Astrocyte (in vitro differentiated cells and primary cell): ENCODE data around the gene ANO7. TPM values are rescaled to one million over a fixed set of nuclear protein-coding genes. Genes with fewer than 3 reads are reported as not detected.

Experiments used
- DNase-seq: peaks from one replicate; pipeline ENCODE4 v3.0.0-alpha.2; 2010; ENCODE audit warnings: low read depth
- FAIRE-seq: peaks from 2 replicates; lab custom pipeline; 2011; peaks lifted over from hg19 to GRCh38; lab: Jason Lieb, UNC
- H2AFZ ChIP-seq: 2 replicates; pipeline ENCODE4 v1.6.0; 2012; ENCODE audit warnings: low read depth, low read length, inconsistent platforms
- H3K27ac ChIP-seq: 2 replicates; pipeline ENCODE4 v1.5.1; 2011; ENCODE audit warnings: low read depth, low read length, inconsistent platforms
- H3K27me3 ChIP-seq: 2 replicates; pipeline ENCODE4 v1.6.0; 2011; ENCODE audit warnings: low read length, inconsistent platforms; ENCODE audit not compliant: insufficient read depth
- H3K36me3 ChIP-seq: 2 replicates; pipeline ENCODE4 v1.5.1; 2011; ENCODE audit warnings: low read length, inconsistent platforms; ENCODE audit not compliant: insufficient read depth
- H3K4me1 ChIP-seq: 2 replicates; pipeline ENCODE4 v1.5.1; 2011; ENCODE audit warnings: low read length, inconsistent platforms; ENCODE audit not compliant: insufficient read depth
- H3K4me2 ChIP-seq: 2 replicates; pipeline ENCODE4 v1.6.0; 2012; ENCODE audit warnings: low read length, inconsistent platforms
- H3K4me3 ChIP-seq: 2 replicates; pipeline ENCODE4 v1.5.1; 2011; ENCODE audit warnings: low read depth, mild to moderate bottlenecking, low read length, inconsistent platforms; ENCODE audit not compliant: insufficient read depth
- H3K79me2 ChIP-seq: 2 replicates; pipeline ENCODE4 v1.6.0; 2012; ENCODE audit warnings: mild to moderate bottlenecking, low read length, inconsistent platforms; ENCODE audit not compliant: insufficient read depth
- H3K9ac ChIP-seq: 2 replicates; pipeline ENCODE4 v1.6.0; 2012; ENCODE audit warnings: mild to moderate bottlenecking, low read length, inconsistent platforms
- H3K9me3 ChIP-seq: 2 replicates; pipeline ENCODE4 v1.5.1; 2012; ENCODE audit warnings: low read depth, mild to moderate bottlenecking, low read length, inconsistent platforms; ENCODE audit not compliant: insufficient read depth
- H4K20me1 ChIP-seq: 2 replicates; pipeline ENCODE4 v1.6.0; 2012; ENCODE audit warnings: low read length, inconsistent platforms; ENCODE audit not compliant: insufficient read depth
- H3K27ac Mint-ChIP-seq: one replicate; pipeline ENCODE4 v1.8.0; 2021; ENCODE audit warnings: mild to moderate bottlenecking, mixed read lengths; ENCODE audit not compliant: unreplicated experiment
- H3K27me3 Mint-ChIP-seq: one replicate; pipeline ENCODE4 v1.8.0; 2021; ENCODE audit warnings: low read depth, mixed read lengths; ENCODE audit not compliant: unreplicated experiment
- H3K36me3 Mint-ChIP-seq: one replicate; pipeline ENCODE4 v1.8.0; 2021; ENCODE audit warnings: low read depth, mixed read lengths; ENCODE audit not compliant: unreplicated experiment
- H3K4me1 Mint-ChIP-seq: one replicate; pipeline ENCODE4 v1.8.0; 2021; ENCODE audit warnings: low read depth, mixed read lengths; ENCODE audit not compliant: unreplicated experiment
- H3K4me3 Mint-ChIP-seq: one replicate; pipeline ENCODE4 v1.8.0; 2021; ENCODE audit warnings: mild to moderate bottlenecking, moderate library complexity, mixed read lengths; ENCODE audit not compliant: unreplicated experiment
- H3K9me3 Mint-ChIP-seq: one replicate; pipeline ENCODE4 v1.8.0; 2021; ENCODE audit warnings: mild to moderate bottlenecking, mixed read lengths; ENCODE audit not compliant: unreplicated experiment
- CTCF ChIP-seq: IDR thresholded peaks from 2 replicates; pipeline ENCODE4 v1.5.1; 2011; ENCODE audit warnings: low read depth, mild to moderate bottlenecking, inconsistent platforms, low read length, moderate library complexity; ENCODE audit not compliant: insufficient read depth
- EZH2 ChIP-seq: IDR thresholded peaks from 2 replicates; pipeline ENCODE4 v1.6.1; 2012; ENCODE audit warnings: mild to moderate bottlenecking, low read length, inconsistent platforms; ENCODE audit not compliant: insufficient read depth
- total RNA-seq: library from RNA; stranded (reverse); gene quantifications from 2 replicates; pipeline ENCODE4 v1.2.1, GENCODE V29; 2021

Gene ANO7
- total RNA-seq, 1 donor from 2014 or later: 7.1 TPM

GRCh38 chr2:241261628-241262027 lies 73.2 kb downstream of the ANO7 start:
- Mint-ChIP-seq H3K27ac (no peak overlapping the region), H3K4me3 (peak overlapping the region; percentile 40), H3K9me3 (no peaks in the 10 kb centered on the region), H3K36me3 (peaks cover 40% of the 10 kb centered on the region), H3K27me3 (no peaks in the 10 kb centered on the region), H3K4me1 (peaks cover 14% of the 10 kb centered on the region)
- no peak overlapping the region for H3K4me3 ChIP-seq
- H2AFZ ChIP-seq: no peak overlapping the region
- H3K9me3 ChIP-seq: no peaks in the 10 kb centered on the region
- no peak for TF ChIP-seq CTCF
- no peak for TF ChIP-seq EZH2
- peaks cover 97% of the 10 kb centered on the region for H4K20me1 ChIP-seq
- peaks cover 77% of the 10 kb centered on the region for H3K36me3 ChIP-seq
- H3K4me2 ChIP-seq: no peak overlapping the region
- H3K9ac ChIP-seq: no peak overlapping the region
- peaks cover 93% of the 10 kb centered on the region for H3K79me2 ChIP-seq
- H3K27ac ChIP-seq: no peak overlapping the region
- H3K4me1 ChIP-seq: no peaks in the 10 kb centered on the region
- DNase-seq (no peak), FAIRE-seq (no peak)
- no peaks in the 10 kb centered on the region for H3K27me3 ChIP-seq

- H2AFZ ChIP-seq: no peak overlapping the region
- H3K4me3 Mint-ChIP-seq: no peak overlapping the region
- peaks cover 26% of the 10 kb centered on the region for H3K4me1 Mint-ChIP-seq
- no peak overlapping the region for H3K9ac ChIP-seq
- peaks cover 47% of the 10 kb centered on the region for H3K36me3 Mint-ChIP-seq
- TF ChIP-seq EZH2: no peak
- TF ChIP-seq CTCF: no peak
- H3K27me3 Mint-ChIP-seq: no peaks in the 10 kb centered on the region
- H3K36me3 ChIP-seq: peaks cover 80% of the 10 kb centered on the region
- FAIRE-seq (no peak), DNase-seq (no peak)
- H3K4me1 ChIP-seq: no peaks in the 10 kb centered on the region
- H3K9me3 ChIP-seq: no peaks in the 10 kb centered on the region
- H3K27ac Mint-ChIP-seq: no peak overlapping the region
- peaks cover 94% of the 10 kb centered on the region for H3K79me2 ChIP-seq
- H3K4me3 ChIP-seq: no peak overlapping the region
- H3K4me2 ChIP-seq: no peak overlapping the region
- H4K20me1 ChIP-seq: peaks cover 97% of the 10 kb centered on the region
- no peaks in the 10 kb centered on the region for H3K27me3 ChIP-seq
- no peaks in the 10 kb centered on the region for H3K9me3 Mint-ChIP-seq
- H3K27ac ChIP-seq: no peak overlapping the region
Observed at GRCh38 chr2:241263061-241263460, 74.6 kb downstream of the ANO7 start.

GRCh38 chr2:241265506-241265905 lies 77.0 kb downstream of the ANO7 start:
- no peak overlapping the region for H3K4me3 Mint-ChIP-seq
- no peak overlapping the region for H3K4me3 ChIP-seq
- peaks cover 19% of the 10 kb centered on the region for H3K4me1 ChIP-seq
- H3K9ac ChIP-seq: no peak overlapping the region
- H3K9me3 ChIP-seq: no peaks in the 10 kb centered on the region
- H3K27ac Mint-ChIP-seq: no peak overlapping the region
- peaks cover 96% of the 10 kb centered on the region for H3K79me2 ChIP-seq
- peaks cover 55% of the 10 kb centered on the region for H3K36me3 Mint-ChIP-seq
- H3K4me1 Mint-ChIP-seq: peaks cover 40% of the 10 kb centered on the region
- no peak overlapping the region for H3K4me2 ChIP-seq
- DNase-seq (no peak), FAIRE-seq (no peak)
- TF ChIP-seq EZH2 (no peak), CTCF (no peak)
- no peaks in the 10 kb centered on the region for H3K9me3 Mint-ChIP-seq
- H3K27me3 ChIP-seq: no peaks in the 10 kb centered on the region
- no peak overlapping the region for H3K27ac ChIP-seq
- no peak overlapping the region for H2AFZ ChIP-seq
- peaks cover 70% of the 10 kb centered on the region for H3K36me3 ChIP-seq
- H3K27me3 Mint-ChIP-seq: no peaks in the 10 kb centered on the region
- H4K20me1 ChIP-seq: peaks cover 97% of the 10 kb centered on the region
